Dendritic cell treated with granulocyte-macrophage colony-stimulating factor and Interleukin-4, amounts not matched to agents 40 ng/mL and 50 ng/mL, for 4 days (primary cell): ENCODE measurements around the gene GALNT7.

Experiments used
- H3K27ac Mint-ChIP-seq: one replicate; pipeline ENCODE4 v1.8.0; 2022; ENCODE audit warnings: mild to moderate bottlenecking, mixed read lengths
- H3K27me3 Mint-ChIP-seq: one replicate; pipeline ENCODE4 v1.8.0; 2022; ENCODE audit warnings: mild to moderate bottlenecking, mixed read lengths
- H3K36me3 Mint-ChIP-seq: one replicate; pipeline ENCODE4 v1.8.0; 2022; ENCODE audit warnings: low read depth, mixed read lengths
- H3K4me1 Mint-ChIP-seq: one replicate; pipeline ENCODE4 v1.8.0; 2022; ENCODE audit warnings: low read depth, mixed read lengths
- H3K4me3 Mint-ChIP-seq: one replicate; pipeline ENCODE4 v1.8.0; 2022; ENCODE audit warnings: mild to moderate bottlenecking, moderate library complexity, mixed read lengths
- H3K9me3 Mint-ChIP-seq: one replicate; pipeline ENCODE4 v1.8.0; 2022; ENCODE audit warnings: mixed read lengths
- intact Hi-C: fragments of 100-400 bp; cut with micrococcal nuclease; formaldehyde crosslinking; loops from one replicate; pipeline ENCODE4 v1.15.0; 2022

GALNT7 gene

GRCh38 chr4:173334085-173334890 is 165.7 kb downstream of the GALNT7 start, which contains the start of gene HMGB2:
Gene HMGB2 (minus strand): TSS chr4:173334358. CDS start chr4:173333649, 709 bp downstream.
- intact Hi-C loops = loop anchor here (1.0 kb wide), 1 partner anchor 36 kb away; the partner anchor contains the start of gene SAP30
- Mint-ChIP-seq H3K4me3 (peak within 1 kb of the TSS; percentile 99), H3K4me1 (peaks cover 26% of the 10 kb centered on the region)

GRCh38 chr4:173334891-173335752 is 166.5 kb downstream of the GALNT7 start:
- peak overlapping the region; percentile 99 for H3K4me3 Mint-ChIP-seq
- peaks cover 27% of the 10 kb centered on the region for H3K36me3 Mint-ChIP-seq
- no peaks in the 10 kb centered on the region for H3K9me3 Mint-ChIP-seq
- peaks cover 26% of the 10 kb centered on the region for H3K4me1 Mint-ChIP-seq
- peak overlapping the region; percentile 100 for H3K27ac Mint-ChIP-seq
- no peaks in the 10 kb centered on the region for H3K27me3 Mint-ChIP-seq
- intact Hi-C loops = loop anchor here (1.0 kb wide), 1 partner anchor 35 kb away; the partner anchor contains the start of gene SAP30

More at GRCh38 chr4:173334085-173334890, 165.7 kb downstream of the GALNT7 start, which contains the start of gene HMGB2:
- H3K27me3 Mint-ChIP-seq = no peaks in the 10 kb centered on the region
- peaks cover 27% of the 10 kb centered on the region for H3K36me3 Mint-ChIP-seq
- H3K9me3 Mint-ChIP-seq = no peaks in the 10 kb centered on the region
- peak within 1 kb of the TSS; percentile 100 for H3K27ac Mint-ChIP-seq

- Mint-ChIP-seq H3K36me3 (peaks cover 20% of the 10 kb centered on the region), H3K27me3 (no peaks in the 10 kb centered on the region), H3K4me3 (no peak overlapping the region), H3K9me3 (no peaks in the 10 kb centered on the region), H3K27ac (no peak overlapping the region), H3K4me1 (peaks cover 20% of the 10 kb centered on the region)
- intact Hi-C loops = no loop called here
Measured at GRCh38 chr4:173337463-173337862, 168.9 kb downstream of the GALNT7 start.

GRCh38 chr4:173343832-173344397 is 175.3 kb downstream of the GALNT7 start:
- H3K27me3 Mint-ChIP-seq = no peaks in the 10 kb centered on the region
- no peak overlapping the region for H3K4me3 Mint-ChIP-seq
- H3K4me1 Mint-ChIP-seq = peaks cover 10% of the 10 kb centered on the region
- H3K27ac Mint-ChIP-seq = no peak overlapping the region
- H3K9me3 Mint-ChIP-seq = no peaks in the 10 kb centered on the region
- intact Hi-C loops = no loop called here
- H3K36me3 Mint-ChIP-seq = no peaks in the 10 kb centered on the region

- Mint-ChIP-seq H3K27ac (peak overlapping the region; percentile 14), H3K36me3 (no peaks in the 10 kb centered on the region), H3K4me3 (peak overlapping the region; percentile 41), H3K27me3 (no peaks in the 10 kb centered on the region), H3K9me3 (peaks cover 5% of the 10 kb centered on the region), H3K4me1 (peaks cover 10% of the 10 kb centered on the region)
- intact Hi-C loops = no loop called here
Measured at GRCh38 chr4:173345648-173346047, 177.0 kb downstream of the GALNT7 start.

- Mint-ChIP-seq H3K4me3 (no peak overlapping the region), H3K4me1 (peaks cover 10% of the 10 kb centered on the region), H3K9me3 (peaks cover 8% of the 10 kb centered on the region), H3K36me3 (no peaks in the 10 kb centered on the region), H3K27me3 (no peaks in the 10 kb centered on the region), H3K27ac (no peak overlapping the region)
- intact Hi-C loops = no loop called here
Measured at GRCh38 chr4:173346074-173346473, 177.5 kb downstream of the GALNT7 start.

- Mint-ChIP-seq H3K27me3 (no peaks in the 10 kb centered on the region), H3K36me3 (no peaks in the 10 kb centered on the region), H3K4me1 (peaks cover 10% of the 10 kb centered on the region), H3K27ac (no peak overlapping the region), H3K9me3 (peaks cover 8% of the 10 kb centered on the region), H3K4me3 (no peak overlapping the region)
- intact Hi-C loops = no loop called here
Measured at GRCh38 chr4:173347467-173347866, 178.9 kb downstream of the GALNT7 start.

GRCh38 chr4:173357939-173358338 is 189.3 kb downstream of the GALNT7 start:
- Mint-ChIP-seq H3K4me1 (no peaks in the 10 kb centered on the region), H3K9me3 (no peaks in the 10 kb centered on the region), H3K36me3 (no peaks in the 10 kb centered on the region), H3K27me3 (no peaks in the 10 kb centered on the region), H3K27ac (no peak overlapping the region), H3K4me3 (no peak overlapping the region)
- intact Hi-C loops = no loop called here

- no peaks in the 10 kb centered on the region for H3K36me3 Mint-ChIP-seq
- H3K27me3 Mint-ChIP-seq = no peaks in the 10 kb centered on the region
- H3K4me1 Mint-ChIP-seq = no peaks in the 10 kb centered on the region
- no peaks in the 10 kb centered on the region for H3K9me3 Mint-ChIP-seq
- no peak overlapping the region for H3K27ac Mint-ChIP-seq
- no peak overlapping the region for H3K4me3 Mint-ChIP-seq
- intact Hi-C loops = no loop called here
Measured at GRCh38 chr4:173360587-173361221, 192.1 kb downstream of the GALNT7 start.

- Mint-ChIP-seq H3K27me3 (no peaks in the 10 kb centered on the region), H3K4me3 (no peak overlapping the region), H3K4me1 (no peaks in the 10 kb centered on the region), H3K9me3 (no peaks in the 10 kb centered on the region), H3K36me3 (no peaks in the 10 kb centered on the region), H3K27ac (no peak overlapping the region)
- intact Hi-C loops = no loop called here
Measured at GRCh38 chr4:173362666-173363065, 194.1 kb downstream of the GALNT7 start.

- peaks cover 4% of the 10 kb centered on the region for H3K36me3 Mint-ChIP-seq
- intact Hi-C loops = no loop called here
- H3K9me3 Mint-ChIP-seq = no peaks in the 10 kb centered on the region
- H3K27ac Mint-ChIP-seq = no peak overlapping the region
- peaks cover 5% of the 10 kb centered on the region for H3K4me1 Mint-ChIP-seq
- no peaks in the 10 kb centered on the region for H3K27me3 Mint-ChIP-seq
- H3K4me3 Mint-ChIP-seq = no peak overlapping the region
Measured at GRCh38 chr4:173365359-173365996, 196.9 kb downstream of the GALNT7 start.

GRCh38 chr4:173367285-173367684 is 198.7 kb downstream of the GALNT7 start:
- Mint-ChIP-seq H3K27me3 (no peaks in the 10 kb centered on the region), H3K4me1 (peaks cover 5% of the 10 kb centered on the region), H3K9me3 (no peaks in the 10 kb centered on the region), H3K4me3 (no peak overlapping the region), H3K36me3 (peaks cover 19% of the 10 kb centered on the region), H3K27ac (no peak overlapping the region)
- intact Hi-C loops = no loop called here

GRCh38 chr4:173367946-173368345 is 199.3 kb downstream of the GALNT7 start:
- no peak overlapping the region for H3K27ac Mint-ChIP-seq
- no peaks in the 10 kb centered on the region for H3K9me3 Mint-ChIP-seq
- intact Hi-C loops = loop anchor here (2.0 kb wide), 1 partner anchor 915 kb away; the partner anchor contains the start of genes CEP44 and FBXO8
- H3K27me3 Mint-ChIP-seq = no peaks in the 10 kb centered on the region
- H3K36me3 Mint-ChIP-seq = peaks cover 19% of the 10 kb centered on the region
- H3K4me3 Mint-ChIP-seq = no peak overlapping the region
- H3K4me1 Mint-ChIP-seq = peaks cover 10% of the 10 kb centered on the region
